ENCODE data around the gene COL16A1.

DNA sequence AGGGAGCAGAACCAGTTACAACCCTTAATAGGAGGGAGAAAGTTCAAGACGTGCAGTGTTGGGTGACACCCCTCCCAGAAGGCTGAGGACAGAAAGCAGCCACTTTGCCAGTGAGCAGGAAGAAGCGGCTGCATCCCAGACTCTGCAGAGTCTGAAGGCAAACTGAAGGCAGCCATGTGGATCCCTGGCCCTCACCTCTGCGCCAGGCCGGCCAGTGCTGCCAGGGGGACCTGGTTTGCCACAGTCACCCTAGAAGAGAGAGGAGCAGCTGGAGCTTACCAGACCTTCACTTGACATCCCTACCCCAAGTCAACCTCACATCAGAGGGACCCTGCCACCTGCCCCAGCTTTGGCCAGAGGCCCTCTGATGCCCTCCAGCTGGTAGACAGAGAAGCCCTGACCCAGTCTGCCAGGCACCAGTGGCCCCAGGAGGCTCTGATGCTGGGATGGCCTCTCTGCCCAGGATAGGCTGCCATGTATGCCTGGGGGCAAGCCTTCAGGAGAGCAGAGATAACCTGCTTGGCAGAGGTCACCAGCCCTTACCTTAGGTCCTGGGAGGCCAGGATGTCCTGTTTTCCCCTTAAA is 42.9 kb downstream of the COL16A1 start:
- TF ChIP-seq, protein P1, sequence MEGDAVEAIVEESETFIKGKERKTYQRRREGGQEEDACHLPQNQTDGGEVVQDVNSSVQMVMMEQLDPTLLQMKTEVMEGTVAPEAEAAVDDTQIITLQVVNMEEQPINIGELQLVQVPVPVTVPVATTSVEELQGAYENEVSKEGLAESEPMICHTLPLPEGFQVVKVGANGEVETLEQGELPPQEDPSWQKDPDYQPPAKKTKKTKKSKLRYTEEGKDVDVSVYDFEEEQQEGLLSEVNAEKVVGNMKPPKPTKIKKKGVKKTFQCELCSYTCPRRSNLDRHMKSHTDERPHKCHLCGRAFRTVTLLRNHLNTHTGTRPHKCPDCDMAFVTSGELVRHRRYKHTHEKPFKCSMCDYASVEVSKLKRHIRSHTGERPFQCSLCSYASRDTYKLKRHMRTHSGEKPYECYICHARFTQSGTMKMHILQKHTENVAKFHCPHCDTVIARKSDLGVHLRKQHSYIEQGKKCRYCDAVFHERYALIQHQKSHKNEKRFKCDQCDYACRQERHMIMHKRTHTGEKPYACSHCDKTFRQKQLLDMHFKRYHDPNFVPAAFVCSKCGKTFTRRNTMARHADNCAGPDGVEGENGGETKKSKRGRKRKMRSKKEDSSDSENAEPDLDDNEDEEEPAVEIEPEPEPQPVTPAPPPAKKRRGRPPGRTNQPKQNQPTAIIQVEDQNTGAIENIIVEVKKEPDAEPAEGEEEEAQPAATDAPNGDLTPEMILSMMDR (IDR thresholded peaks at IDR 0.05), result no peak
- no peak for TF ChIP-seq EP300 (IDR thresholded peaks at IDR 0.05)
